Retina (tissue), 1 donor: Measurements from ENCODE around the gene CIRBP.

ENCODE experiments used
- DNase-seq: peaks from one replicate; pipeline ENCODE4 v3.0.0-alpha.2; 2016

Gene CIRBP

DNA sequence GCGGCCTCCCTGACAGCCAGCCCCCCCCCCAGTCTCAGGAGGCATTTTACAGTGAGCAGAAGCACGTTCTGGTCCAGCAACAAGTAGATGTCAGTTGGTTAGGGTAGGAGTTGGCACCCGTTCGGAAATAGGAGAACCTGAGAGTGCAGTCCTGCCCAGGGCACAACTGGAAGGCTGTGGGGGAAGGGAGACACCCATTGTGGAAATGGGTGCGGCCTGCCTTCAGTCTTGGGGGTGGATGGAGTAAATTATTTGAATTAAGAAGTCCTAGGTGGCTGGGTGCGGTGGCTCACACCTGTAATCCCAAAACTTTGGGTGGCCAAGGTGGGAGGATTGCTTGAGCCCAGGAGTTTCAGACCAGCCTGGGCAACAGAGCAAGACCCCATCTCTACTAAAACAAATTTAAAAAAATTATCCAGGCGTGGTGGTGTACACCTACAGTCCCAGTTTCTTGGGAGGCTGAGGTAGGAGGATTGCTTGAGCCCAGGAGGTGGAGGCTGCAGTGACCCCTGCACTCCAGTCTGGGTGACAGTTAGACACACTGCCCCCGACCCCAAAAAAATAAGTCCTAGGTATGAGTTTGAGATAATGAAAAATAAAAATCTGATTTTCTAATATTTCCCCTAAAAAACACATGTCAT is 1.2 kb downstream of the CIRBP start:
- no peak for DNase-seq

DNA sequence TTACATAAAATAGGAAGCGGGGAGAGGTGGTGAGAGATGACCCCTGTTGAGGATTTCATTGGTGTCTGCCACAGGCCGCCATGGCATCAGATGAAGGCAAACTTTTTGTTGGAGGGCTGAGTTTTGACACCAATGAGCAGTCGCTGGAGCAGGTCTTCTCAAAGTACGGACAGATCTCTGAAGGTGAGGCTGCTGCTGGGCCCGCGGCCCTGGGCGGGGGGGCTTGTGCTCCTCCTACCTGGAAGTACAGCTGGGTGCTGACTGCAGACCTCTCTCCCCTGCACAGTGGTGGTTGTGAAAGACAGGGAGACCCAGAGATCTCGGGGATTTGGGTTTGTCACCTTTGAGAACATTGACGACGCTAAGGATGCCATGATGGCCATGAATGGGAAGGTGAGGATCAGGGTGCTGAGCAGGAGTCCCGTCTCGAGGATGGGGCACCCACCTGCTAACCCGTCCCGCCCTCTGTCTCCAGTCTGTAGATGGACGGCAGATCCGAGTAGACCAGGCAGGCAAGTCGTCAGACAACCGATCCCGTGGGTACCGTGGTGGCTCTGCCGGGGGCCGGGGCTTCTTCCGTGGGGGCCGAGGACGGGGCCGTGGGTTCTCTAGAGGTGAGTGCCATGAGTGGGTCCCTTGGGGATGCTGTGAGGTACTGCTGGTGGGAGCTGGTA is 1.9 kb downstream of the CIRBP start:
- no peak for DNase-seq

DNA sequence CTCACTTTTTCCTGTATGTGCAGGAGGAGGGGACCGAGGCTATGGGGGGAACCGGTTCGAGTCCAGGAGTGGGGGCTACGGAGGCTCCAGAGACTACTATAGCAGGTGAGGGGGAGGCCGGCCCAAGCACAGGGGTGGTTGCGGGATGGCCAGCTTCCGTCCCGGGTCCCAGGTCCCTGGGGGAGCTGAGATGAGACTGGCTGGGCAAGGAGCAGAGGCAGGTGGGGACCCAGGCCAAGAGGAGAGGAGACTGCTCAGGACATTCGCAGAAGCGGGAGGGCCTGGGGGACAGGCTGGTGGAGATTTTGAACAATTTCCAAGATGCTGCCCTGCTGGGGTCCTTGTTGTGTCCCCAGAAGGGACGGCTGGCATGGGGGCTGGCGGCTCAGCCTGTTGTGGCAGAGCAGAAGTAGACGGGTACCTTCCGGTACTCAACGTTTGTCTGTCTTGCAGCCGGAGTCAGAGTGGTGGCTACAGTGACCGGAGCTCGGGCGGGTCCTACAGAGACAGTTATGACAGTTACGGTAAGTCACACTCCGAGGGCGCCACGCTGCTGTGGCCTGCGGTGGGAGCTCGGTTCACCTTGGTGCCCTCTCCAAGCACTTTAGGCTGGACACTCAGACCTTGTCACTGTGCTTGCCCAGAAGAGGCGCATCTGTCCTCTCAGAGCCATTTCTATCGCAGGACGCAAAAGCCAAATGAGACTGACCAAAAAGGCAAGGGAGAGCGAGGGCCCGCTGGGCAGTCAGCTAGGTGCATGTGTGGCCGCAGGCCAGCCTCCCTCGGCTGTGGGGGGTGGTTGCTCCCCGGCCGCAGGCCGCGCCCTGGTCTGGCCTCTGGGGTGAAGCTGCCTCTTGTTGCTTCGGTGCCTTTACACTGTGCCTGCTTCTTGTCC is 2.6 kb downstream of the CIRBP start:
- no peak for DNase-seq

DNA sequence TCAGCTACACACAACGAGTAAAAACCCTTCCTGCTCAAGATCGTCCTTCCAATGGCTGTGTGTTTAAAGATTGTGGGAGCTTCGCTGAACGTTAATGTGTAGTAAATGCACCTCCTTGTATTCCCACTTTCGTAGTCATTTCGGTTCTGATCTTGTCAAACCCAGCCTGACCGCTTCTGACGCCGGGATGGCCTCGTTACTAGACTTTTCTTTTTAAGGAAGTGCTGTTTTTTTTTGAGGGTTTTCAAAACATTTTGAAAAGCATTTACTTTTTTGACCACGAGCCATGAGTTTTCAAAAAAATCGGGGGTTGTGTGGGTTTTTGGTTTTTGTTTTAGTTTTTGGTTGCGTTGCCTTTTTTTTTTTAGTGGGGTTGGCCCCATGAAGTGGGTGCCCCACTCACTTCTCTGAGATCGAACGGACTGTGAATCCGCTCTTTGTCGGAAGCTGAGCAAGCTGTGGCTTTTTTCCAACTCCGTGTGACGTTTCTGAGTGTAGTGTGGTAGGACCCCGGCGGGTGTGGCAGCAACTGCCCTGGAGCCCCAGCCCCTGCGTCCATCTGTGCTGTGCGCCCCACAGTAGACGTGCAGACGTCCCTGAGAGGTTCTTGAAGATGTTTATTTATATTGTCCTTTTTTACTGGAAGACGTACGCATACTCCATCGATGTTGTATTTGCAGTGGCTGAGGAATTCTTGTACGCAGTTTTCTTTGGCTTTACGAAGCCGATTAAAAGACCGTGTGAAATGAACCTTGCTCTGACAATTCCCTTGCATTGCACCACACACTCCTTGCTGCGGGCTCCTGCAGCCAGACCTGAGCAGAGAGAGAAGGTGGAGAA is 3.5 kb downstream of the CIRBP start:
- DNase-seq: no peak

DNA sequence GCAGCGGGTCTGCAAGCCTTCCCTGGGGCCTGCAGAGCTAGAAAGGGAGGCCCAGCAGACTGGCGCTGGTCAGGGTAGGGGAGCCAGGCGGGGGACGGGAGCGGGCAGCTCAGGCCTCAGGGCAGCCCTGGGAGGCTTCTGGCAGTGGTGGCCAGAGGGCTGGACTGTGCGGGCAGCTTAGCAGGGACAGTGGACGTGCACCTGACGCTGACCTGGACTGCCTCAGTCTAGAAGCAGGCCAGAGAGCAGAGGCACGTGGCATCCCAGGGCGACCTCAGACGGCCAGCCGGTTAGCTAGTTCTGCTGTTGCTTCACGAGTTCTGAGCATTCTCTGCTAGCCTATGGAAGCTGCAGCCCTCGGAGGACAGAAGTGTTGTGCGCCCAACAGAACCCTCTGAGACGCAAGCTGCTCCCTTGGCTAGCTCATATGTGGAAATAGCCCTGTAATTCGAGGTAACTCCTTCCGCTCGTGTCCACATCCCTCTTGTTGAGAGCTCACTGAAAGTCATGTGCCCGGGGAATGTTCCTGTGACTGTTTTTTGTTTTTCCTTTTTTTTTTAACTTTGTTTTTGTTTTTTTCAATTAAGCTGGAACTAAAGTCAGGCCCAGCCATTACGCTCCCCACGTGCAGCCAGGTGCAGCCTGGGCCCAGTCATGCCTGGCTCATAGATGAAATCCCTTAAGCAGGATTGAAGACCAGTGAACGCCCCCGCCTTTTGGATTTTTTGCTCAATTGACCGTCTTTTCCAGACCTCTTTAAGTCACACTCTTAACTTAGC is 4.3 kb downstream of the CIRBP start:
- no peak for DNase-seq

DNA sequence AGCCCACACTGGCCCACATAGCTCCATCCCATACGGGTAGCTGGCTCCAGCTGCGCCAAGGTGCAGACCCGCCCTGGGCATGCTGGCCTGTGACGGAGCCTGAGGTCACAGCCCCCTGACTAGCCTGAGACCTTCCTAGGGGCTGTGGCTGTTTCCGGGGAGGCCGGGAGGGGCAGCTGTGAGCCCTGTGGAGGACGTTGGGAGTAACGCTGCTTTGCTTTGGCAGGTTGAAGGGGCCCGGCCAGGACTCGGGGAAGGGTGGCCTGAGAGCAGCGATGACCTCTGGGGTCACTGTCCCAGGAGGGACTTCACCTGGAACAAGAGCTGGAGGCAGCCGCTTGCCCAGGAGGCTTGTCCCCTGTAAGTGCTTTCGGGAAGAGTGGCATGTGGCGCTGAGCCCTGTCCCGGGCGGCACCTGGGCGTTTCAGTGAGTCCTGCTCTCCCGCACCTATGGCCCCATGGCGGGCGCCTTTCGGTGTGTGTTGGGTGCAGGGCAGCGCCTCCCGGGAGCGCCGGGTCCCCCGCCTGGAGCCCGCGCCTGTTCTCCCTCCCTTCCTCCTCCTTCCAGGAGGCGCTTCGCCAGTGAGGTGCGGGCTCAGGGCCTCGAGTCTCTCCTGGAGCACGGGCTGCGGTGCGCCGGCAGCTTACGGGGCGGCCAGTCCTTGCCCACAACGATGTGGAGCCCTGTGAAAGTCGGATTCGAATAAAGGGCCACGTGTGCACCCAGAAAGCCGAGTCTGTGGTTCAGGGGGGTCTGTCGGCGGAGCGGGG is 5.1 kb downstream of the CIRBP start:
- no peak for DNase-seq

DNA sequence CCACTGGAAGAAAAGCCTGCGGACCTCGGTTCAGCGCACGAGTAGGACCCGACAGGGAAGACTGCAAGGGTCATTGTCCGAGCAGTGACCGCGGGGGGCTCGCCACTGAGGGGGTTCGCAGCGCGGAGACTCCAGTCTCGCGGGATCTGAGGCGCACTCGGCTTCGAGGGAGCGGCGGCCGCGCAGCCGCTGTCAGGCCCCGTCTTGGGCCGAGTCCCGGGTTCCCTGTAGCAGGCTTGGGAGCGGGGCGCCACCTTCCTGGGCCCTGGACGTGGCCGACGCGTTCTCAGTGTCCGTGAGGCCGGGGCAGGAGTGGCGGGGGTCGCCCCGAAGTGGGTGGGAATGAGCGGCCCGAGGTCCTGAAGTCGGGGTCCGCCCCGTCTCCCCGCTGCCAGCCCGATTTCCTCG is 5.7 kb downstream of the CIRBP start:
- DNase-seq: no peak

DNA sequence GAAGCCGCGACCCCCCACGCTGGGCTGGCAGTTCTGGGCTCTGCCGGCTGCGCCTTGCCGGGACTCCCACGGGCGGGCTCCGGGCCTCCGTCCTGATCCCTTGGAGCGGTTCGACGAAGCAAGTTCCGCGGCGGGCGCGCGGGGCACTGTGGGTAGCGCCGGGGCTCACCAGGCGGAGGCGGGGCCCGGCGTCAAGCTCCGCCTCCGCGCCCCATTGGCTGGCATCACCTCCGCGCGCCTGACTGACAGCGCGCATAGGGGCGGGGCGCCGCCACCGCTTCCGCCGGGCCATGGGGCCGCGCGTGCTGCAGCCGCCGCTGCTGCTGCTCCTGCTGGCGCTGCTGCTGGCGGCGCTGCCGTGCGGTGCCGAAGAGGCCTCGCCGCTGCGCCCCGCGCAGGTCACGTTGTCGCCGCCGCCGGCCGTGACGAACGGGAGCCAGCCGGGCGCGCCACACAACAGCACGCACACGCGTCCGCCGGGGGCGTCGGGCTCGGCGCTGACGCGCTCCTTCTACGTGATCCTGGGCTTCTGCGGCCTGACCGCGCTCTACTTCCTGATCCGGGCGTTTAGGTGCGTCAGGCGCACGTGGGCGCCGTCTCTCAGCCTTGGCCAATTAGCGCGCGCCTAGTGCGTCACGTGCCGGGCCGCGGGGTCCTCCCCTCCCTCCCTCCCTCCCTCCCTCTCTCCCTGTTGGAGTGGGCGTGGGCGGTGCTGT is 6.3 kb downstream of the CIRBP start, which contains the start of gene FAM174C:
Gene FAM174C (plus strand): TSS at position 271 of the 716 bp plus-strand sequence. CDS start 20 bp downstream, at position 291.
- peak; percentile 95 for DNase-seq

DNA sequence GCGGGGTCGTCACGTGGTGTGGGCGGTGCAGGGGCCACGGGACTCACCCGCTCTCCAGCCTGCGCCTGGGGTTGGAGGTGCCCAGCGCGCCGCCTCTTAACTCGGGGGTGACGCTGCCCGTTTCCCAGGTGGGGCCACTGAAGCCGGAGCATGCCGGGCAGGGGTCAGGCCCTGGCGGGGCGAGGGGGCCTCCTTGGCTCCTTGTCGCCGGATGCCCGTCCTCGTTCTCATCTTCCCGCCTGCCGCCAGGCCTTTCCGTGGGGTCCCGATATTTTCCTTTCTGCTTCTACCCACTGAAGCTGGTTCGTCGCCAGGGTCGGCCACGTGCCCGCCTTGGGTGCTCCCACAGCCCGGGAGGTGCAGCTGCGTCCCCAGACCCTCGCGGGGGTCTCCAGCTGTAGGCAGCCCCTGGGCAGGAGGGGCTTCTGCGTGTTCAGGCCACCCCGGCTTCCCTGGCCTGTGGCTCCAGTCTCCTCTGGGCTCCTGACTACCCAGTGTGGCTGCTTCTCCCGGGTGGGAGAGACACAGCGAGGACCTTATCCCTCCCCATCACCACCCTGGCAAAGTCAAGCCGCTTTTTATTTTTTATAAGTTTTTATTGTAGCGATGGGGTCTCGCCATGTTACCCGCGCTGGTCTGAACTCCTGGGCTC is 7.0 kb downstream of the CIRBP start:
- no peak for DNase-seq

DNA sequence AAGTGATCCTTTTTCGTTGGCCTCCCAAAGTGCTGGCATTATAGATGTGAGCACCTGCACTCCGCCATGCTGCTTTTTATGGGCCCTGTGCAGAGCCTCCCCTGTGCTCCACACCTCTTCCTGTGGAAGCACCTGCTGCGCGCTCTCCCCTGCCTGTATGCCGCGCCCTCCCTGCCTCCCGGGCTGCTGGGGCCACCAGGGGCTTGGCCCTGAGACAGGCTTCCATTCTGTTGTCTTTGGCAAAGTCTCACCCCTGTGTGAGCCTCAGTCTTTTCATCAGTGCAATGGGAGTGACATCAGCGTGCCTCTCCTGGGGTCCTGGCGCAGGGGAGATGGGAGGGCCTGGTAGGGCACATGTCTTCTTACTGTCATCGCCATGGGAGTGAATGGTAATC is 7.5 kb downstream of the CIRBP start:
- no peak for DNase-seq

DNA sequence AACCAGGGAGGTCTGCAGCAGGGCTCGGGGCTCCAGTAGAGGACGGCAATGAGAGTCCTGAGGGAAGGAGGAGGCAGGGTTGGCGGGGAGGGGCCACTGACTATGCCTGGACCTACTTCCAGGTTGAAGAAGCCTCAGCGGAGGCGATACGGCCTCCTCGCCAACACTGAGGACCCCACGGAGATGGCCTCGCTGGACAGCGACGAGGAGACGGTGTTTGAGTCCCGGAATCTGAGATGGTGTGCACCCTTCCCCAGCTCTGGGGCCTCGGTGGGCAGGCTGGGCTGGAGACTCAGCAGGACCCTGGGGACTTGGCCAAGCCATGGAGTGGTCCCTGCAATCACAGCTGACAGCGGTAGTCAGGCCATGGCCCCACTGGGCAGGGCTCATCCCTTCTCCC is 7.9 kb downstream of the CIRBP start:
- no peak for DNase-seq

DNA sequence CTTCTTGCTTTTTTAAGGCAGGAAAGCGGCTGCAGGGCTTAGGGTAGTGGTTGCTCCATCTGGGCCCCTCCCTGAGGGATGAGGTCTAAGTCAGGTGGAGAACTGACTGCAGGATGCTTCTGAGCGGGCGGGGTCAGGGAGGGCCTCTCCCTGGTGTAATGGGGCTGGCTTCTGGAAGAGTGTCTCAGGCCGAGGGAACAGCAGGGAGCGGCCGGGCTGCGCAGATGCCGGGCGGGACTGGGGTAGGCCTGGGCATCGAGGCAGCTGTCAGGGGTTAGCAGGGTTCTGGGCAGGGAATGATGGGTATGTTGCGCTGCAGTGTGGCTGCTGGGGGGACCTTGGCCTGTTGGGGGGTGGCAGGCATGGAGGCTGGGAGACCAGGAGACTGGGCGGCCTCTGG is 8.9 kb downstream of the CIRBP start:
- no peak for DNase-seq

DNA sequence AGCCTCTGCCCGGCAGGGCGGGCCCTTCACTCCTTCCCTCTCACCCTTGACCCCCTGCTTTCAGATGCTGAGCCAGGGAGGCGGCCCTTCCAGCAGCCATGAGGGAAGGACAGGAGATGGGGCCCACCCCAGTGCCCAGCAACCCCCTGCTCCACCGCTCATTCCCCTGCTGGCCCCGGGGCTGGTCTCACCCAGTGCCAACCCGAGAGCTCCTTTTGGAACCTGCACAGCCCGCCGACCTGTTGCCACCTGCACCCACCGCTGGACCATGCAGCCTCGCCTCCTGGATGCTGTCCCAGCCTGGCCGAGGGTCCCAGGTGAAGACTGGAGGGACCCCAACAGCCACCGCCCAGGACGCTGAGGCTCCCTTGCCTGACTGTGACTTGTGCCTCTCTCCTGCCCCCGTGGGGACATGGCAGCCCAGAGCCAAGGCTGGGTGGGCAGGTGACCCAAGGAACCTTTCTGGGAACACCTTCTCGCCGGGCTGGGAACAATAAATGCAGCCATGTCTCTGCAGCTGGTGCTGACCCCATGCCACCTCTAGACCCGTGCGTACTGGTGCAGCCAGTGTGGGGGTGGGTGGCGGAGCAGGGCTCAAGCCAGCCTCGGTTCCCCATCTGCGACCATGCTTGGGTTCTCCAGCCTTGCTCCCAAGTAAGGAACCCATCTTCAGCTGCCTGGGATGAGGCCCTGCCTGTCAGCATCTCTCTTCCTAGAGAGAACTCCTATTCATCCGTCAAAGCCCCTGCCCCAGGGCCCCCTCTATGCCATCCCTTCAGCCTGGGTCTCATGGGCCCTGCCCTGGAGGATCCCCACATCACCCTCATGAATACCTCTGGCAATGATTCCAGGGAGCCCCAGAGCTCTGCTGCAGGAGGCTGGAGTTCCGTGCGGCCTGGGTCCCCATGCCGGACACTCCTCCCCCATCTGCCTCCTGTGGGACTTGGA is 9.9 kb downstream of the CIRBP start:
- DNase-seq: no peak

DNA sequence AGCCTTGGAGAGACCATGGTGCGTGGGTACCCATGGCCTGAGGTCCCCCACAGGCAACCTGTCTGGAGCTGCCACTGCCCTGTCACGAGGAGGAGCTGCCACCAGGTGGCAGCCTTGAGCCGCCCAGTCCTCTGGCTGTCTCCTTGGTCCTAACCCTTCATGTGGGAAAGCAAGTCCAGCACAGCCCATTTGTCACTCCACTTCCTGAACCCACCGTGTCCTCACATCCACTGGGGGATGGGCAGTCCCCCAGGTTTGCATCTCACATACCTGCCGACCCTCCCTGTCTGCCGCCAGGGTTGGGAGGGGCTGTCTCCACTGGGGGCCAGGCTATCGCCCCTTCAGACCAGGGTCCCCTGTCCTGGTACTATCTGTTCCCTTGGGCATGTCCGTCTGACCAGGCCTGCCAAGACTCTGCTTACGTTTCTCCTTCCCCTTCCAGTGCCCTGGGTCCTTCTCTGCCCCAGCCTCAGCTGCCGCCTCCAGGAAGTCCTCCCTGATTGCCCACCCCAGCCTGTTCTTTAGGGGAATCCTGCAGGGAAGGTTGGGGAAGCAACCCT is 10.7 kb downstream of the CIRBP start:
- peak; percentile 95 for DNase-seq

DNA sequence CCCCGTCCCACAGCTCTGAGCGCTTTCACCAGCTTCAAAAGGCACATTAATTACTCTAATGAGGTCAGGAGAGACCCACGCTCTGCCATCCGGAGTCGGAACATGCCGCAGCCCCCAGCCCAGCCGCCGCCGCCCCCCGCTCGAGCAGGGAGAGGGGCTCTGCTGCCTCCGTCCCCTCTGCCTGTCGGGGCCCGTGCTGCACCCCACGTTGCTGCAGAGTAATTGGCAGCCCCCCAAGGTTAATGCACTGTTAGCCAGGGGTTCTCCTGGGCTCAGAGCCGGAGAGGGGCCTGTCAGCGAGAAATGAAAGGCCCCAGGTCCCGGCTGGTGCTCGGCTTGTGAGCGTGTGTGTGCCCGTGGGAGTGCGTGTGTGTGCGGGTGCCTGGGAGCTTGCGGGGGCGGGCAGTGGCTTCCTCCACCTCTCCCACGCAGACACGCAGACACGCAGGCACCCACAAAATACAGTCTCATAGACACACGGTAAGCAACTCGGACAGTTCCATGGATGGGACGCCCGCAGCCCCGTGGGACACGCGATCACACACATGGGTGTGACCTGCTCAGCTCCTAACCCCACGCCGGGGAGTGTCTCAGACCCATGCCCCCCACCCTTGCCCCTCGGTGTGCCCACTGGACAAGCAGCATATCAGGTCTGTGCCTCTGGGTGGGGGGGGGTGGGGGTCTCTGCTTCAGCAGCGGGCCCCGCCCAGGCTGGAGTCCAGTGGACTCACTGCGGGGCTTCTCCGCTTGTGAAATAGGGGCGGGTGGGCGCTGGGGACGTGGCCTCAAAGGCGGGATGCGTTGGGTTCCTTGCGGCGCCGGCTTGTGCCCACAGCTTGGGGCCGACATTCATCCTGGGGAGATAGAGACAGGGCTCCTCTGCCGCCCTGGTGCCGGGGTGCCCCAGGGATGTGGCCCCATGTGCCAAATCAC is 11.8 kb downstream of the CIRBP start:
- DNase-seq: peak; percentile 62

DNA sequence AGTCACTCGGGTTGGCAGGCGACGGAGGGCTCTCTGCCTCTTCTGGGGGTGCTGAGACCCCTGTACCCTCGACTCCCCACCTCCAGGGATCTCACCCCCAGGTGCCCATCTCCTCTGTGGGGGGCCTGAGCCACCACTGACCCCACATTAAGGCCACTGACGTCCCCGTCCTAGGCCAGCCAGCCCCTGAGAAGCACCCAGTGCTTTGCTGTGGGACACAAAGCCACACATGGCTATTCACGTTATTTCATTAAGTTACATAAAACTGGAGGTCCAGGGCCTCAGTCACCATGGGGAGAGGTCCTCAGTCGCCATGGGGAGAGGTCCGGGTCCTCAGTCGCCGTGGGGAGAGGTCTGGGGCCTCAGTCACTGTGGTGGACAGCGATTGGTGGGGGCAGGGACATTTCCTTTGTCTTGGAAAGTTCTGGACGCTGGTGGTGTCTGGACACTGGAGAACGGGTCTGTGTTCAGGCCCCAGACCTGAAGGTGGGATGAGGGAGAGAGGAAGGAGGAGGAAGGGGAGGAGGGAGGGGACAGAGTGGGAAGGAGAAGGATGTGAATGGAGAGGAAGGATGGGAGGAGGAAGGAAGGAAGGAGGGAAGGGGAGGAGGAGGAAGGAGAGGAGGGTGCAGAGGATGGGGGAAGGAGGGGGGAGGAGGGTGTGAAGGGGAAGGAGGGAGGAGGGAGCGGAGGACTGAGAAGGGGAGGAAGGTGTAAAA is 12.6 kb downstream of the CIRBP start:
- DNase-seq: no peak
